Measurements from ENCODE around the gene MYH1. TPM values are rescaled to one million over a fixed set of nuclear protein-coding genes. Genes with fewer than 3 reads are reported as not detected.

MYH1 gene
- total RNA-seq, 3 donors from 2014 or later (not counting 1 experiment from before 2014, with no cell fraction given) = not detected

- WGBS (ENCODE audit: insufficient coverage) = 59% methylated on average over 3 of the region's 4 CpGs
- Mint-ChIP-seq H3K27ac (no peak overlapping the region), H3K36me3 (no peaks in the 10 kb centered on the region), H3K4me1 (no peaks in the 10 kb centered on the region), H3K9me3 (no peaks in the 10 kb centered on the region), H3K4me3 (no peak overlapping the region), H3K27me3 (ENCODE audit: low read depth in 2 of 2) (peaks cover 24 to 80% of the 10 kb centered on the region in 2 donors)
- DNase-seq (no peak), ATAC-seq (no peak)
- Histone ChIP-seq H3K4me3 (ENCODE audit: low read length) (no peak overlapping the region), H3K4me1 (ENCODE audit: control insufficient read depth, insufficient read depth, low read length) (no peaks in the 10 kb centered on the region), H3K9me3 (ENCODE audit: control insufficient read depth, insufficient read depth, low read length) (no peaks in the 10 kb centered on the region), H3K27me3 (ENCODE audit: control insufficient read depth, insufficient read depth, low read length) (no peaks in the 10 kb centered on the region), H3K27ac (ENCODE audit: low read length) (no peak overlapping the region), H3K36me3 (ENCODE audit: control insufficient read depth, insufficient read depth, low read length) (no peaks in the 10 kb centered on the region)
- intact Hi-C loops (cut with micrococcal nuclease) = no loop called here
- TF ChIP-seq CTCF (IDR thresholded peaks at IDR 0.05) = no peak
These were observed 54.9 kb downstream of the MYH1 start for GRCh38 chr17:10463402-10463801.

GRCh38 chr17:10460062-10460461, 58.3 kb downstream of the MYH1 start:
- H3K4me3 ChIP-seq (ENCODE audit: low read length) = no peak overlapping the region
- TF ChIP-seq CTCF (IDR thresholded peaks at IDR 0.05) = no peak
- Mint-ChIP-seq H3K4me3 (no peak overlapping the region), H3K27me3 (ENCODE audit: low read depth in 2 of 2) (peaks cover 26 to 73% of the 10 kb centered on the region in 2 donors), H3K9me3 (no peaks in the 10 kb centered on the region), H3K4me1 (no peaks in the 10 kb centered on the region), H3K36me3 (no peaks in the 10 kb centered on the region), H3K27ac (no peak overlapping the region)
- WGBS (ENCODE audit: insufficient coverage) = 87% methylated on average over 4 of the region's 4 CpGs
- no peaks in the 10 kb centered on the region for H3K9me3 ChIP-seq (ENCODE audit: control insufficient read depth, insufficient read depth, low read length)
- ATAC-seq (no peak), DNase-seq (no peak)
- no peaks in the 10 kb centered on the region for H3K36me3 ChIP-seq (ENCODE audit: control insufficient read depth, insufficient read depth, low read length)
- no peaks in the 10 kb centered on the region for H3K27me3 ChIP-seq (ENCODE audit: control insufficient read depth, insufficient read depth, low read length)
- H3K27ac ChIP-seq (ENCODE audit: low read length) = no peak overlapping the region
- intact Hi-C loops (cut with micrococcal nuclease) = no loop called here
- H3K4me1 ChIP-seq (ENCODE audit: control insufficient read depth, insufficient read depth, low read length) = no peaks in the 10 kb centered on the region

- no peaks in the 10 kb centered on the region for H3K36me3 Mint-ChIP-seq
- no peak for ATAC-seq
- Histone ChIP-seq H3K36me3 (ENCODE audit: control insufficient read depth, insufficient read depth, low read length) (no peaks in the 10 kb centered on the region), H3K27me3 (ENCODE audit: control insufficient read depth, insufficient read depth, low read length) (peaks cover under 1% of the 10 kb centered on the region), H3K27ac (ENCODE audit: low read length) (no peak overlapping the region), H3K4me3 (ENCODE audit: low read length) (no peak overlapping the region), H3K9me3 (ENCODE audit: control insufficient read depth, insufficient read depth, low read length) (no peaks in the 10 kb centered on the region), H3K4me1 (ENCODE audit: control insufficient read depth, insufficient read depth, low read length) (no peaks in the 10 kb centered on the region)
- H3K4me1 Mint-ChIP-seq = no peaks in the 10 kb centered on the region
- H3K27me3 Mint-ChIP-seq (ENCODE audit: low read depth in 2 of 2) = peaks cover 21 to 59% of the 10 kb centered on the region in 2 donors
- 67% methylated on average over 2 of the region's 3 CpGs for WGBS (ENCODE audit: insufficient coverage)
- TF ChIP-seq CTCF (IDR thresholded peaks at IDR 0.05) = no peak
- H3K4me3 Mint-ChIP-seq = no peak overlapping the region
- no peak overlapping the region for H3K27ac Mint-ChIP-seq
- no peaks in the 10 kb centered on the region for H3K9me3 Mint-ChIP-seq
- intact Hi-C loops (cut with micrococcal nuclease) = no loop called here
- DNase-seq = no peak
These were observed 59.6 kb downstream of the MYH1 start for GRCh38 chr17:10458701-10459100.

- Histone ChIP-seq H3K36me3 (ENCODE audit: control insufficient read depth, insufficient read depth, low read length) (no peaks in the 10 kb centered on the region), H3K9me3 (ENCODE audit: control insufficient read depth, insufficient read depth, low read length) (no peaks in the 10 kb centered on the region), H3K4me1 (ENCODE audit: control insufficient read depth, insufficient read depth, low read length) (no peaks in the 10 kb centered on the region), H3K27ac (ENCODE audit: low read length) (no peak overlapping the region), H3K4me3 (ENCODE audit: low read length) (no peak overlapping the region), H3K27me3 (ENCODE audit: control insufficient read depth, insufficient read depth, low read length) (peaks cover 3% of the 10 kb centered on the region)
- no peaks in the 10 kb centered on the region for H3K4me1 Mint-ChIP-seq
- ATAC-seq (no peak), DNase-seq (no peak)
- H3K27me3 Mint-ChIP-seq (ENCODE audit: low read depth in 2 of 2) = peaks cover 24 to 52% of the 10 kb centered on the region in 2 donors
- intact Hi-C loops (cut with micrococcal nuclease) = no loop called here
- TF ChIP-seq CTCF (IDR thresholded peaks at IDR 0.05) = no peak
- no peaks in the 10 kb centered on the region for H3K9me3 Mint-ChIP-seq
- WGBS (ENCODE audit: insufficient coverage) = no CpG with 5 or more reads among the region's 1 CpG
- no peaks in the 10 kb centered on the region for H3K36me3 Mint-ChIP-seq
- no peak overlapping the region for H3K27ac Mint-ChIP-seq
- no peak overlapping the region for H3K4me3 Mint-ChIP-seq
These were observed 60.4 kb downstream of the MYH1 start for GRCh38 chr17:10457952-10458351.

Data from natural killer cell (primary cell).